ENCODE data around the gene UNCX.

Gene UNCX

GRCh38 chr7:1233333-1234048 lies 819 bp downstream of the UNCX start:
- no peak for DNase-seq

DNA sequence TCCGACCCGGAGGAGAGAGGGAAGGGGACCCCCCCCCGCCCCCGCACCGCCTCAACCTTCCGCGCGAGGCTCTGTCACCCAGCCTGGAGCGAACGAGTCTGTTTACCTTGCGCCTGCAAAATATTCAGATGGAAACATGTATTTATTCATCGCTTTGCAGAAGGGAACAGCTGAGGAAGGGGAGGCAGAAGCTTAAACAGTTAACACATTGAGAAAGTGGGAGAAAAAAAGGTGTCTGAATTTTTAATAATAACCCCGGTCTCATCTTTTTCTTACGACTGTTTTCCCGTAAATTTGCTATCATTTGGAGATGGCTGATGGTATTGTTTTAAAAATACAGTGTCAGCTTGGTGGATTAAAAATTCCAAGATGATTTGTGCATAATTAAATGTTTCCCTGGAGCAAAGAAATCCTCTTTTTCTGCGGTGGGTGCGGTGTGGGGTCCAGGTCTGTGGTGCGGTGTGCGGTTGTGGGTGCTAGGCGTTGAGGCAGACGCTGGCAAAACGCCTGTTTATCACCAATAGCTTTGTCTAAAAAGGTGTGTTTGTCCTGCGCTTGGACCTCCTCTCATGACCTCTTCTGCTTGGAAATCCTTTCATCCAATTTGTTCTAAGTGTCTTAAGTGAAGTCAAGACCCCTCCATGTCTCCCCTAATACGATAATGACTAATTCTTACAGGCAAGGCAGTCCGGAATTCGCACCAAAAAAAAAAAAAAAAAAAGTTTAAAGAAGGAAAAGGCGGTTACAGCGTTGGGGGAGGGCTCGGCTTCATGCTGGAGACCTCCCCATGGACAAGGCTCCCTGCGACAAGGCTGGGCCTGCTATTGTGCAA lies 1.6 kb downstream of the UNCX start:
- no peak for DNase-seq

- no peak for DNase-seq
Observed at GRCh38 chr7:1234881-1235500, 2.3 kb downstream of the UNCX start.

GRCh38 chr7:1235501-1236131 lies 2.9 kb downstream of the UNCX start:
- no peak for DNase-seq

- no peak for DNase-seq
Observed at GRCh38 chr7:1236132-1236661, 3.5 kb downstream of the UNCX start.

DNA sequence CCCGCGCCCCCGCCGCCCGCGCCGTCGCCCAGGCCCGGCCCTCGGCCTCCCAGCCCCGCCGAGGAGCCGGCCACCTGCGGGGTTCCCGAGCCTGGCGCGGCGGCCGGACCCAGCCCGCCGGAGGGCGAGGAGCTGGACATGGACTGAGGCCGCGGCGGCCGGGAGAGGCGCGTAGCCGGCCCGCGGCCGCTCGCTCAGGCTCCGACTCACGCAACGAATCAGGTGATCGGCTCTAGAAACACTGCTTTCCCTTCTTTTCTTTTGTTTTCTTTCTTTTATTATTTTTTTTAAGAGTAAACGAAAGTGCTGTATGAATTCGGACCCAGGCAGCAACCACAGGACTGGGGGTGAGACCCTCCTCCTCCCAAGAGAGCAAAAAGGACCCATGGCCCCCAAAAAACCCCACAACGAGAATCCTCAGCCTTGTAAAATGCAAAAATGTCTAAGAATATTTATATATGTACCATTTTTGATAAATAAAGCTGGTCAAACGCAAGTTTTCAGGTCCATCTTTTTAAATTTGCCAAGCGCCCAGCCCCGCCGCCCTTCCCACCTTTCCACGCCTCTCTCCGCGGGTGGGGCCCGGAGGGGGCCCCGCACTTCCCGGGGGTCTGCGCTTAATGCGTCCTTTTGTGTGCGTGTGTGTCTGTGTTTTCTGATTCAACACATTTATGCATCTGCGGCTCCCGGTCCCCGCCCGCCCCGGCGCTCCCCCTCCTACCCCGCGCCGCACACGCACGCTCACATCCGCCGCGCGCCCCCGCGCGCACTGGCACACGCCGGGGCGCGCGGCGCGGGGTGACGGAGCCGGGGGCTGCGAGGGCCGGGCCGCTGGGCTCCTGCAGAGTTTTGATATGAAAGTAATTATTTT lies 4.4 kb downstream of the UNCX start:
- no peak for DNase-seq

GRCh38 chr7:1237704-1238255 lies 5.1 kb downstream of the UNCX start:
- no peak for DNase-seq

GRCh38 chr7:1238450-1238882 lies 5.8 kb downstream of the UNCX start:
- no peak for DNase-seq

DNA sequence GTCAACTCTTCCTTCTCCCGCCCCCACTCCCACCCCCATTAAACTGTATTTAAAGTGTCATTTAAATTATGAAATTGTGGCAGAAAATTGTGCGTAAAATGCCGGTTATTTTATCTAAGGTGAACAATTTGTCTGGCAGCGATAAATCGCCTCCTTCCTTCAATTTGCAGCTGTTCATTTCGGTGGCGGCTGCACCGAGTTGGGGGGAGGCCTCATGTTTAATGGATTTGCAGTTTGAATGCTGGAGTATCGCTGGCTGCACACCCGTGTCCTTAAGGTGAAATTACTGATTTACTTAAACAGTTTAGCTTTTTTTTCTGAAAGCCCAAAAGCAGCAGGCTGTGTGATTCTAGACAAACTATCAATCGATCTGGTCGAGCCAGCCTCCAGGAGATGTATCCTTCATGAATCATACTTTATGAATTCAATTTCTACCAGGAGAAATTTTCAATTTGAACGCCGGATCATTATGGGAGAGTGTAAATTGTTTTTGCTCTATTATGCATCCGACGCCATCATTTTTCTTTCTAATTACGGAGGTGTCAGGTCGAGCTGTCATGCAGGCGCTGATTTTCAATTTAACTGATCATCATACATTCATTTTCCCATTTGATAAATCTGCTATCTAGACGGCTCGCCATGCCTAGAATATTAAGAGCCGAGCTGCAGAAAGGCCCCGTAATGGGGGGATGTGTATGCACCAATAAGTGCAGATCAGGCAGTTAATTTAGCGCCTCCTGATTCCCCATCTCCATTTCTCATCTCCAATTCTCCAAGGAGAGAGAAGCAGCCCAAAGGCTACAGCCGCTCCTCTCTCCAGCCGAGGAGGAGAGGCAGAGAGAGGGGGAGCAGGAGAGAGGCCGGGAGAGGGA lies 6.5 kb downstream of the UNCX start:
- no peak for DNase-seq

- DNase-seq = no peak
Observed at GRCh38 chr7:1239803-1240516, 7.3 kb downstream of the UNCX start.

DNA sequence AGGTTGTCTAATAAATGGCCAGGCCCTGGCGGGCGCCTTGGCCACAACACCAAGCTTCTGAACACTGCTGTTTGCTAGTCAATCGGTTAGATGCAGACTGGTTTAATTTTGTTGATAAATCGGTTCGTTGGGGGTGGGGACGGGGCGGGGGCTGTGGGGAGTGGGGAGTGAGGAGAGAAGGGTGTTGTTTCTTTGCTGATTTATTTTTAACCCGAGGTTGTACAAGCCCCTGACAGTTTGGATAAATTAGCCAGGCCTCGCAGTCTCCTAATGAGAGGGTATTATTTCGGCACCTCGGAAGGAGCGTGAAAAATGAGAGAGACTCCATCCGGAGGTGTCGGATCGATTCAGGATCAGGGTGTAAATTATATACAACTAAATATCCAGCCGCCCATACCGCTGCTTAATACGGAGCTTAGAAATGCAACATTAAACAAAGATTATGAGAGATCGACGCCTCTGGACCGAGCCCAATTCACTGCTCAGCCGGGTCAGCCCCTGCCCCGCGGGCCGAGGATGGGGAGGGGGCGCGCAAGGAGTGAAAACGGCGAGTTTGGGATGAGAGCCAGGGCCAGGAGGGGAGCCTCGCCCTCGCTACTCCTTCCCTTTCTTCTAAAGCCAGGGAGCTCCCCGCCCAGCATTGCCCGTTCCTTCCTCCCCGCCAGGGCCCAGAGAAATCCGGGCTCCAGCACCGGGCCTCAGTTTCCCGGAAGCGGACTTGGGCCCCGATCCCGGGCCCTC lies 8.0 kb downstream of the UNCX start:
- no peak for DNase-seq

GRCh38 chr7:1241258-1241602 lies 8.6 kb downstream of the UNCX start:
- no peak for DNase-seq

GRCh38 chr7:1241603-1242255 lies 9.1 kb downstream of the UNCX start:
- DNase-seq = no peak

- no peak for DNase-seq
Observed at GRCh38 chr7:1242256-1242605, 9.6 kb downstream of the UNCX start.

- no peak for DNase-seq
Observed at GRCh38 chr7:1242606-1243289, 10.1 kb downstream of the UNCX start.

GRCh38 chr7:1243290-1243963 lies 10.8 kb downstream of the UNCX start:
- DNase-seq = no peak

DNA sequence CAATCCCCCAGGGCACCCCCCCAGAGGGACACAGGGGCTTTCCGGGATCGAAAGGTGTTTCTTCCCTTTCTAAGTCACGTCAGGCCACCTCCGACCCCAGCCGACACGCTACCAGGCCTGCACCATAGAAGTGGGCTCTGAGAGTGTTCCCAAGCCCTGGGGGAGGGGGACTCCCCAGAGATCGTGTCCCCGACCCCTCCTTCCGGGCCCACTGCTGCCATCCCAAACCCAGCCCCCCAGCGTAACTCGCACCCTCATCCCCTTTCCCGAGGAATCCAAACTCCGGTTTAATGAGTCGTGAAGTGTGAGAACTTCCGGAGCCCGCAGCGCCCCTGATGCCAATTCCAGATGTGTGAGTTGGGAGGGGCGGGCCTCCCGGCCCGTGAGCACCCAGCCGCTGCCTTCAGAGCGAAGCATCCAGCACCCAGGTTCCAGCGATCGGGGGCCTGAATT lies 11.3 kb downstream of the UNCX start:
- no peak for DNase-seq
